Measurements from ENCODE around the gene OR13C2.
"Not testable (repeated sequence)": the region's sequence is repeated elsewhere in the genome, so short reads cannot be mapped to it uniquely, and the experiment has no call there.

The OR13C2 gene

DNA sequence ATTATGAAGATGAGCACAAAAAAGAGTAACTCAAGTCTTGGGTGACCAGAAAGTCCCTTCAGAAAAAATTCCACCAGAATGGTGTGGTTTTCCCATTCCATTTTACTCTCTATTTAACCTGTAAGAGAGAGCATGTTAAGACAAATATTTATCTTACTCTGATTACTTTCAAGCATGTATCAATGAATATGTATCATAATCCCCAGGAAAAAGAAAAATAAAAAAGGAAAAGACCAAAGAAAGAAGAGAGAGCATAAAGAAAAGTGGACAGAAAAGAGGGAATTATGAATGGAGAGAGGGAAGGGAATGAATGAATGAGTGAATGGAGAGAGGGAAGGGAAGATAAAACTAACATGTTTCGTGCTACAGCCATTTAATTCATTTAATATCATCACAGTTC lies at the start of gene OR13C2:
Gene OR13C2 (minus strand): TSS at position 101 of the 400 bp plus-strand sequence. CDS start 0 bp downstream, at position 101.
- POLR2A ChIA-PET; DNase-seq (ENCODE audit: extremely low spot score): not testable (repeated sequence)
- CTCF ChIA-PET: interaction anchor here (0.7 kb wide), 1 partner anchor 9 kb away, joined by 3 read pairs; no protein-coding TSS in a partner anchor

DNA sequence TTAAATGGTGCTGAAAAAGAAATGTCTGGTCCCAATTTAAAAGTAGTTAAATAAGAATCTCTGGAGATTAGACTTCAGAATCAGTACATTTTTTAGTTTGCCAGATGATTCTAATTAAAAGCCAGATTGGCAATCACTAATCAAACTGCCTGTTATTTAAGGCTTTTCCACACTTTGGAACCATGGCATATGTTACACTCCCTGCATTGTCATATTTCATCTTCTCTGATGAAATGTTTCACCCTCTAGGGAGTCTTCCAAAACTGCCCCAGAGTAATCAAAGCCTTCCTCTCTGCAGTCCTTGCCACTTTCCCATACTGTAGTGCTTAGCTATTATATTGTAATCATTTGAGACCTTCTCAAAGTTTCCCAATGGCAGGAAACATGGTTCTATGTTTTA lies 30.0 kb upstream of the OR13C2 start:
- no peak for TF ChIP-seq CTCF (IDR thresholded peaks at IDR 0.05; ENCODE audit: control extremely low read depth, extremely low read depth, low read depth, missing control alignments)
- DNase-seq (ENCODE audit: extremely low spot score): no peak
- ChIA-PET POLR2A (no interaction called here), CTCF (no interaction called here)

DNA sequence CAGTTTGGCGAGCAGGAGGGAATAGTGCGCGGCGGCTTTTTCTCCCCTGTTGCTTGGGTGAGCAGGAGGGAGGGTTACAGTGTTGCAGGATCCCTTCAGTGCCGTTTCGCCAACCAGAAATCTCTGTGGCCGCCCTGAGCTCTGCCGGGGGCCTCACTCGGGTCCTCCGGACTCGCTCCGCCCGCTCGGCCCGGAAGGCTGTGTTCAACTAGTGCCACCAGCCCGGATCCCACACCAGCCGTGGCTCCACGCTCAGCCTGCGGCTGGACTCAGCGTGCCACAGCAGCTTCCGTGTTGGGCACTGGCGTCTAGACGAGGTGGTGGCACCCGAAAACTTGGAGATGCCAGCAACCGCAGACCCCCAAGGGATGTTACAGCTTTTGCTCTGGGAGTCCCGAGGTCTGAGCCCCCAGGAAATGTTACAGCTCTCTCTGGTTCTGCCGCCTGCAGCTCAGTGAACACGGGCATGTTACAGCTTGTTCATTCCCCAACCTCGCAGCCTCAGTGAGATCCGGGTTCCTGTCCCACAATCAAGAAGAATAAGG lies 28.6 kb upstream of the OR13C2 start:
- no peak for TF ChIP-seq CTCF (IDR thresholded peaks at IDR 0.05; ENCODE audit: control extremely low read depth, extremely low read depth, low read depth, missing control alignments)

GRCh38 chr9:104625964-104626363 lies 20.5 kb upstream of the OR13C2 start:
- POLR2A ChIA-PET; DNase-seq (ENCODE audit: extremely low spot score): not testable (repeated sequence)
- CTCF ChIA-PET: interaction anchor here (1.1 kb wide), 1 partner anchor 15 kb away, joined by 3 read pairs; no protein-coding TSS in a partner anchor

More for the DNA sequence above, 28.6 kb upstream of the OR13C2 start:
- no peak for DNase-seq (ENCODE audit: extremely low spot score)
- ChIA-PET CTCF (no interaction called here), POLR2A (no interaction called here)

DNA sequence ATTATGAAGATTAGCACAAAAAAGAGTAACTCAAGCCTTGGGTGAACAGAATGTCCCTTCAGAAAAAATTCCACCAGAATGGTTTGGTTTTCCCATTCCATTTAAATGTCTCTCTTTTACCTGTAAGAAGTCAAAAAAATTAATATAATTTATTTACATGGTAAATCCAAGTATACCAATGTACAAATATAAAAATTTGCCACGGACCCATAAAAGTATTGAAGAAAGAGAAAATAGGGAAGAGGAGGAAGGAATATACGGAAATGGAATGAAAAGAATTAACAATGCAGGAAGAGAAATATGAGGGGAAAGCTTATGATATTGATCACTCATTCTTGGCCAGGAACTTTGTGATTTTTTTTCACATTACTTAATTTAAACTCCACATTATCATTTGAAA lies 12.7 kb upstream of the OR13C2 start, which contains the start of gene OR13C9:
Gene OR13C9 (minus strand): TSS at position 101 of the 400 bp plus-strand sequence. CDS start 0 bp downstream, at position 101.
- no peak for DNase-seq (ENCODE audit: extremely low spot score)
- CTCF ChIA-PET: no interaction called here
- TF ChIP-seq CTCF (IDR thresholded peaks at IDR 0.05; ENCODE audit: control extremely low read depth, extremely low read depth, low read depth, missing control alignments): no peak
- POLR2A ChIA-PET: no interaction called here

DNA sequence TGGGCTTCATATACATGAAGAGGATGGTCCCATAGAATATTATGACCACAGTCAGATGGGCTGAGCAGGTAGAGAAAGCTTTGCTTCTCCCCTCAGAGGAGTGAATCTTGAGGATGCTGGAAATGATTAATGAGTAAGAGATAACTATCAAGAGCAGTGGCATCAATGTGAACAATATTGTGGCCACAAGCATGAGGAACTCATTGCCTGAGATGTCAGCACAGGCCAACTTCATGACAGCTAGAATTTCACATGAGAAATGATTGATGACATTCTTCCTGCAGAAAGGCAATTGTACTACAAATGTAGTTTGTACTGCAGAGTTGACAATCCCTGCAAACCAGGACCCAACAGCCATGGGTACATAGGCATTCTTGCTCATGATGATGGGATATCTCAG lies 12.0 kb upstream of the OR13C2 start:
- POLR2A ChIA-PET: no interaction called here
- TF ChIP-seq CTCF (IDR thresholded peaks at IDR 0.05; ENCODE audit: control extremely low read depth, extremely low read depth, low read depth, missing control alignments): no peak
- CTCF ChIA-PET: no interaction called here
- DNase-seq (ENCODE audit: extremely low spot score): no peak

GRCh38 chr9:104611213-104611612 lies 5.8 kb upstream of the OR13C2 start:
- DNase-seq (ENCODE audit: extremely low spot score): no peak
- CTCF ChIA-PET: no interaction called here
- POLR2A ChIA-PET: no interaction called here
- TF ChIP-seq CTCF (IDR thresholded peaks at IDR 0.05; ENCODE audit: control extremely low read depth, extremely low read depth, low read depth, missing control alignments): no peak

DNA sequence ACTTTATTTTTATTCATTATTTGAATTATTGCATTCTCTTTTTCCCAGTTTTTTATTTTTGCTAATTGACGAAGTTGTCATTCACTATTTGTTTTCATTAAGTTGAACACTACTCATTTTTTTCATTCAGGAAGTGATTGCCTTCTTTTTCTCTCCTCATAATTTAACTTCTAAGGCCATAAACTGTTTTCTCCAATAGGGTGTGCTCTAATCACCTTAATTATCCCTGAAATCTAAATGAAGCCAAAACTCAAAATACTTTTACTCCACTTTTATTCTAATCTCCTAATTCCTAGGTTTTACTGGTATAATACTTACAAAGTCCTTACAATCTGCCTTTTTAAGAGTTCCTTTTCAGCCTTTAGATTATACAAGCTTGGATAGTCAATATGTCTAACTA lies 2.9 kb upstream of the OR13C2 start:
- CTCF ChIA-PET: no interaction called here
- no peak for DNase-seq (ENCODE audit: extremely low spot score)
- POLR2A ChIA-PET: no interaction called here
- TF ChIP-seq CTCF (IDR thresholded peaks at IDR 0.05; ENCODE audit: control extremely low read depth, extremely low read depth, low read depth, missing control alignments): no peak
